GM21576 (cell line): ENCODE results near the gene MMD2.
"Not testable (repeated sequence)": the region's sequence is repeated elsewhere in the genome, so short reads cannot be mapped to it uniquely, and the experiment has no call there.

ENCODE experiments used
- ATAC-seq: cut with Tn5 transposase; IDR thresholded peaks from one replicate; pipeline ENCODE4 v1.9.1; 2021; ENCODE audit warnings: mild to moderate bottlenecking, moderate library complexity; ENCODE audit not compliant: unreplicated experiment

The MMD2 gene

GRCh38 chr7:4904346-4904745 is 54.6 kb downstream of the MMD2 start:
- no peak for ATAC-seq

GRCh38 chr7:4895766-4896165 is 63.2 kb downstream of the MMD2 start:
- ATAC-seq = no peak

DNA sequence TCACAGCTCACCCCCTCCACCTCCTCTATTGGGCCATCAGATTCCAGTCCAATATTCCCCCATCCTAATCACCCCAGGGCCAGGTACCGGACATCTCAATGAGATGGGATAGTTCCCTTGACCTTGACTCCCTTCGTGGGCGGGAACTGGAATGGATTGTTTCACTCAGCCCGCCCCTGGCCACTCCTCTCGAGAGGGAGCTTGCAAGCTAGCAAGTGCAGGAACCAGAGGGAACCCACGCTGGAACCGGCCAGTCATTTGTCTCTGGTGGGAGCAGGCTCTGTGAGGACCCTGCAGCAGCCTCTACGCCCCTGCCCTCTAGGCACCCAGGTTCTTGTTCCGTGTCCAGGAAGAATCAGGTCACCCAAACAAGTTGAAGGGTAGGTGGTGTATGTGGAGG is 64.5 kb downstream of the MMD2 start:
- no peak for ATAC-seq

- no peak for ATAC-seq
Observed at GRCh38 chr7:4893929-4894475, 65.0 kb downstream of the MMD2 start.

- ATAC-seq = not testable (repeated sequence)
Observed at GRCh38 chr7:4893188-4893587, 65.8 kb downstream of the MMD2 start.

GRCh38 chr7:4891522-4891921 is 67.5 kb downstream of the MMD2 start:
- not testable (repeated sequence) for ATAC-seq

DNA sequence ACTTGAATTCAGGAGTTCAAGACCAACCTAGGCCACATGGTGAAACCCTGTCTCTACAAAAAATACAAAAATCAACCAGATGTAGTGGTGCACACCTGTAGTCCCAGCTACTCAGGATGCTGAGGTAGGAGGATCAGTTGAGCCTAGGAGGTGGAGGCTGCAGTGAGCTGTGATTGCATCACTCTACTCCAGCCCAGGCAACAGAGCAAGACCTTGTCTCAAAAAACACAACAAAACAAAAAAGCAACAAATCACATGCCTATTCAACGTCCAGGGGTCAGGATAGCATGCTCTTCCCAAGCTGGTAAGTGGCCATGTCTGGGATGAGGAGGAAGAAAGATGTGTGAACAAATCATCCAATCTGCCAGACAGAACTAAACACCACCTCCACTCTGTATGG is 69.3 kb downstream of the MMD2 start:
- ATAC-seq = no peak

DNA sequence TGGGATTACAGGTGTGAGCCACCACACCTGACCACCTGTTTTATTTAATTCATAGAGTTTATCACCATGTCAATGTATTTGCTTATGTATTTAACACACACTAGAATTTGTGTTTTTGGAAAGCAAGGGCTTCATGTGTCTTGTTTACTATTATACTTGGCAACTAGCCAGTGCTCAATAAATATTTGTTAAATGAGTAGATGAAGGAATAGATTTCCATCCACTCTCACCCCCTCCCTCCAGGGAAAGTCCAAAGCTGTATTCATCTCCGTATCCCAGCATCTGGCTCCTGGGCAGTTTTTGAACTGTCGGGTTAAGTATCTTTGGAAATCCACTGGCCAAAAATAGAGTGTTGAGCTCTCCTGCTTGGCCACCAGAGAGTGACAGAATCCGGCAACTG is 70.8 kb downstream of the MMD2 start:
- no peak for ATAC-seq

DNA sequence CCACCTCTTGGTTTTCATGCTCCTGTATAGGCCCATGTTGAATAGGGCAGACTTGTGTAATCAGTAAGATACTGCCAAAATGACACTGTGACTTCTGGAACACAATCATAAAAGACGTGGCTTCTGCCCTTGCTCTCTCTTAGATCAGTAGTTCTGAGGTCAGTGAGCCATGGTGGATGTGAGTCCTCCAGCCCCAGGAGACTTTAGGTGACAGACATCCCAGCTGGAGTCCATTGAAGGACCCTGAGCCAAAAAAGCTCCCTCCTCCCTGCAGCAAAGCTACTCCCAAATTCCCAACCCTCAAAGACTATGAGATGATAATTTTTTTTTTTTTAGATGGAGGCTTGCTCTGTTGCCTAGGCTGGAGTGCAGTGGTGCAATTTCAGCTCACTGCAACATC is 72.3 kb downstream of the MMD2 start:
- no peak for ATAC-seq

DNA sequence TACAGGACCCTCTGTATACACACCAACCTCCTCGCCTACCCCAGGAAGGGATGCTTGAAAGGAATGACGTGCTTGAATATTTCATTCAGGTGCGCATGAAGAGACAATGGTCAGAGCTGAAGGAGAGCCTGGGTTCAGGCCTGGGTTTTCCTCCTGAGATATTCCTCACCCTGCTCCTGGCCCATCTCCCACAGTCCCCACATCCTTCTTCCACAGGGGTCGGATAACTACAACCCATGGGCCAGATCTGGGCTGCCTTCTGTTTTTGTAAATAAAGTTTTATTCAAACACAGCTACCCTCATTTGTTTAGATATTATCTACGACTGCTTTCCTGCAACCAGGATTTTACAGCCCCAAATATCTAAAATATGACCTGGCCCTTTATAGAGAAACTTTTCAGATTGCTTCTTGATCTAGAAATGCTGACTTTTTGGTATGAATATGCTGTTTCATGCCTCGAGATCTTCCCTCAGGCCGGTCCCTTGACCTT is 73.6 kb downstream of the MMD2 start:
- no peak for ATAC-seq

DNA sequence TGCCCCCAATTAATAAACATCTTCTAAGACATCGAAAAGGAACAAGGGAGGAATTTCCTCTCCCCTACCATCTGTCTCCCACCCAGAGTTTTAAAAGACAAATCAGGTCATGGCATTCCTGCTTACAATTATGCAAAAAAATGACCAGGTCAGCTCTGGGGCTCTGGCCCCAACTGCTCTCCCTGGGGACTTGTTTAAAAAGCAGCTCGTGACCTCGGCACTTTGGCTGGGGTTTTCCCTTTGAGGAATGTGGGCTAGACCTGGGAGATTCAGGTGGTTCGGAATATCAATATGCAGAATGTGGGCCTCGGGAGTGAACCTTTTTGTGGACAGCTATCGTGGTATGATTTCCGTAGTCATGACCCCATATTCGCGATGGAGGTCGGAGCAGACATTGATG is 74.8 kb downstream of the MMD2 start:
- ATAC-seq = no peak

- peak; percentile 90 for ATAC-seq
Observed at GRCh38 chr7:4883372-4884144, 75.4 kb downstream of the MMD2 start, which contains the start of gene RADIL. Gene RADIL, minus strand, starts transcription at chr7:4883716. Its CDS starts 5,577 bp downstream, at chr7:4878139.

DNA sequence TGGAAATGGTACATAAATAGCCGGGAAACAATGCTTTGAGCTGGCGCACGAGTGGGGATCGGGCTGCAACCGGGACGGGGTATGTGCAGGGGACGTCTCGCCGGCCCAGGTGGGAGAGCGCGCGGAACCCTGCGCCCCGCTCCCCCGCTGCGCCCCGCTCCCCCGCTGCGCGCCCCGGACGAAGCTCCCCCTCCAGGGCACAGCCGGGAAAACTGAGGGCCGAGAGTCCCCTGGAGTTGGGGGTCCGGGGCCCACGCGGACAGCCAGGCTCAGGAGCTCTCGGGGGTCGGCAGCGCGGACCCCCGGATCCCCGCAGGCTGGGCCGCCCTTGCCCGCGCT is 76.0 kb downstream of the MMD2 start:
- ATAC-seq = no peak

DNA sequence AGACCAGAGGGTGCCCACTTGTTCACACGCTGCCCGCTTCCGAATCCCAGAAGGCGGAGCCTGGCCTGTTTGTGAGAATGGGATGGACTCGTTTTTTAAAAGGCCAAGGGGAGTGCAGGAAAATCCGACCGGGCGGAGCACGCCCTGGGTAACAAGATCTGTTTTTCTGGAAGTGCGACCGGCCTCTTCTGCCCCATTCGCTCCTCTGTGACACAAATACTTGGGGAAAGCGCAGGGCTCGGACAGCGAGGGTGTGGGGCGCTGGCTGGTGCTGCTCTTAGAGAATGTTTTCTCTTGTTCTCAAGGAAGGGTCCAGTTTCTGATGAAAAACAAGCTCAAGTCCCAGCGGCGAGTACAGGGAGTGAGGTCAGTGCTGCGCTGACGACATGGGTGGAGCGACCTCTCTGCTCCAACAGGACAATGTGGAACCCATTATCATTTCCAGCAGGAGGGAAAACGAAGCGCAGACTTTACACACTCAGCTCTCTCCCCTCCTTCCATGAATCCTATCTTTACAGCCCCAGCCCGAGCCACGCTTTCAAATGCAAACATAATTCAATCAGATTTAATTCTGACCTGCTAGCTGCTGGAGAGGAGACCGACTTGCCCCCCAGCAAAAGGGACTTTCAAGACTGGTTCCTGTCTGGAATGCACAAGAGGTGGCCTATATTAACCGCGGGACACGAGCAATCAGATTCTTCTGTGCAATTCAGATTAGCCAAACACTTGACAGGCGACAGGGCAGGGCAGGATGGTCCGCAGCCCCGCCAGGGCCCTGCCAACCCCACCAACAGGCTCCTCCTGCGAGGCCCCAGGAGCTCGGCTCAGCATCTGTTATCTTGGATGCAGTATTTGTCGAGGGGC is 76.6 kb downstream of the MMD2 start:
- no peak for ATAC-seq

- ATAC-seq = no peak
Observed at GRCh38 chr7:4880218-4880617, 78.8 kb downstream of the MMD2 start.

GRCh38 chr7:4879396-4880081 is 79.4 kb downstream of the MMD2 start:
- no peak for ATAC-seq

DNA sequence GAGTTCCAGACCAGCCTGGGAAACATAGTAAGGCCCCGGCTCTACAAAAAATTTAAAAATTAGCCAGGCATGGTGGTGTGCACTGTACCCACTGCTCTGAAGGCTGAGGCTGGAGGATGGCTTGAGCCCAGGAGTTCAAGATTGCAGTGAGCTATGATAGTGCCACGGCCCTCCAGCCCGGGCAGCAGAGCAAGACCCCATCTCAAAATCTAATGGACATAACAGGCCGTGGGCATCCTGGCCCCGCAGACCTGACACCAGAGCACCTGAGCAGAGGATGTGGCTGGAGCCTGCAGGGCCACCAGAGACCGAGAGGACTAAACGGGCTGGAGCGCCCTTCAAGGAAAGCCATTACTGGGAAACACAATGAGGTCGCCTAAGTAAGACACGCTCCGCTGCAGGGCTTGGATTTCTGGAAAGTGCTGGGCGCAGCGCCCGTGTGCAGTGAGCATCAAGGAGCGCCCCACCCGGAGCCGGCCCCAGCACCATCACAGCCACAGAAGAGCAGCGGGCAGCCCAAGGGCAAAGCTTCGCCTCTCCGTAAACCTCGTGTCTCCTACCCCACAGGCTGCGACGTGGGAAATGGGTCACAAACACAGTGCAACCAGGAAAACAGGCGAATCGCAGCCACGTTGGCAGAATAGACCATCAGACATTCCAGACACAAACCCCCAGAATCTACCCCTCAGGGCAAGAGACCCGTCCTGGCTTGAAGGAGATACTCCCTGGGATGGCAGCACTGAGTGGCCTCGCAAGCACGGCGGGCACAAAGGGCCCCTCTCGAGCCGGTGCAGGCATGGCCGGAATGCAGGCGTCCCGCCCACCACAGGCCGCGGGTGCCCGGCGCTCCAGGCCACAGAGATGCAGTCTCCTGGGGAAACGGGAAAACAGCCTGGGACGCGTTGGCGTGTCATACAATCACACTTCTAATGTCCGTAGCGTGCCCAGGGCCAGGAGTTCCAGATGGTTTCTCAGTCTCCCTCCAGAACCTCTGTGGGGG is 80.4 kb downstream of the MMD2 start:
- ATAC-seq = no peak

DNA sequence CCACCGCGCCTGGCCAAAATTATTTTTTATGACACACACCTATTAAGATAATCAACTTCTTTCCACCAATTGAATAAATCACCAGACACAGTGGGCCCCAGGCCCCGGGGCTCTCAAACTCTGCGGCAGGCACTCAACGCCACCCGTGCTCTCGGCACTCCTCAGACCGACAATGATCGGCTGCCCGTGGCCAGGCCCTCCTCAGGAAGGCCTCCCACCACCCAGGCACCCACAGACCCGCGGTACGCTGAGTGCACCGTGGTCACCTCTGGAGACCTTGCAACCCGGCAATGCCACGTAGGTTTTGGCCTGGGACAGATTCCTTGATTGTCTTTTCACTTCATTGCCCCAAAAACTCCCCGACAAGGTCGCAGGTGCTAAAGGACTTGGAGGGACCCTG is 82.4 kb downstream of the MMD2 start:
- no peak for ATAC-seq

DNA sequence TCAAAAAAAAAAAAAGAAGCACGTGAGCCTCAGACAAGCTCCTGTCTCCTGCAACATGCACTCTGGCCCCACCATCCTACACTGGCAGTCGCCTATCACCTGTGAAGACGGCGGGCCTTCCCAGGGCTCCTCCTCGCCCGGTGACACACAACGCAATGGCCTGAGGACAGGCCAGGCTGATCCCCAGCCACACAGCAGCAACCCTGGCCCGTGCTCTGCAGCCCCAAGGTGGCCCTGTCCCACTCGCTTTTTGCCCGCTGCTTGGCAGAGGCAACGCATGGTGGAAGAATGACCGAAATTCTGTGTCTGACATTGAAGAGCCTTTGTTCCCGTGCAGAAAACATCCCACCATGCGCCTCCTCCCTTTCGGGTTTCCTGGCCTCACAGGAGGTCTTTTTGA is 83.6 kb downstream of the MMD2 start:
- no peak for ATAC-seq
